Stimulated activated CD4-positive, alpha-beta T cell treated with anti-CD3 and anti-CD28 coated beads, TNF-alpha, amount 100 ng/mL, for 4 hours (primary cell): ENCODE data around the gene NDUFA11.
"Not testable (repeated sequence)": the region's sequence is repeated elsewhere in the genome, so short reads cannot be mapped to it uniquely, and the experiment has no call there.

ENCODE experiments used
- DNase-seq, 3 experiments: peaks; one replicate each; pipeline ENCODE4 v3.0.0-alpha.2; 2020; ENCODE audit warnings: low read depth in 3 of 3

The NDUFA11 gene

GRCh38 chr19:5857203-5858081 is 46.1 kb downstream of the NDUFA11 start:
- DNase-seq: no peak

GRCh38 chr19:5855151-5855550 is 48.4 kb downstream of the NDUFA11 start:
- not testable (repeated sequence) for DNase-seq

GRCh38 chr19:5854121-5854520 is 49.5 kb downstream of the NDUFA11 start:
- not testable (repeated sequence) for DNase-seq

GRCh38 chr19:5851302-5851701 is 52.3 kb downstream of the NDUFA11 start, which contains the start of gene FUT3:
Gene FUT3, minus strand, starts transcription at chr19:5851449.
- no peak for DNase-seq

GRCh38 chr19:5850743-5851293 is 52.8 kb downstream of the NDUFA11 start:
- no peak for DNase-seq

- no peak for DNase-seq
Observed at GRCh38 chr19:5850189-5850588, 53.4 kb downstream of the NDUFA11 start.

- DNase-seq: not testable (repeated sequence)
Observed at GRCh38 chr19:5848621-5849020, 55.0 kb downstream of the NDUFA11 start.

GRCh38 chr19:5847846-5848245 is 55.7 kb downstream of the NDUFA11 start:
- not testable (repeated sequence) for DNase-seq
